NT2/D1 (cell line): ENCODE results near the gene CFAP74.
"Not testable (repeated sequence)": the region's sequence is repeated elsewhere in the genome, so short reads cannot be mapped to it uniquely, and the experiment has no call there.

Experiments
- DNase-seq: peaks from one replicate; pipeline ENCODE4 v3.0.0-alpha.2; 2011; ENCODE audit warnings: low read depth, low spot score
- H3K27me3 ChIP-seq: 2 replicates; pipeline ENCODE4 v1.6.0; 2011; ENCODE audit warnings: mild to moderate bottlenecking; ENCODE audit not compliant: insufficient read length, insufficient read depth
- H3K36me3 ChIP-seq: 2 replicates; pipeline ENCODE4 v1.6.1; 2011; ENCODE audit warnings: mild to moderate bottlenecking, low read length, mixed read lengths; ENCODE audit not compliant: insufficient read depth, insufficient read length
- H3K4me1 ChIP-seq: 2 replicates; pipeline ENCODE4 v1.5.1; 2011; ENCODE audit not compliant: insufficient read depth, insufficient read length
- H3K4me3 ChIP-seq: 2 replicates; pipeline ENCODE4 v1.5.1; 2011; ENCODE audit warnings: low read depth; ENCODE audit not compliant: insufficient read length
- H3K9ac ChIP-seq: 2 replicates; pipeline ENCODE4 v1.6.0; 2011; ENCODE audit warnings: low read depth; ENCODE audit not compliant: insufficient read length
- H3K9me3 ChIP-seq: 2 replicates; pipeline ENCODE4 v1.5.1; 2011; ENCODE audit warnings: mild to moderate bottlenecking, low read length; ENCODE audit not compliant: insufficient read depth
- SUZ12 ChIP-seq: IDR thresholded peaks from 2 replicates; pipeline ENCODE4 v1.6.1; 2011; ENCODE audit not compliant: insufficient read length, insufficient read depth; ENCODE audit errors: extremely low read depth
- YY1 ChIP-seq: IDR thresholded peaks from 2 replicates; pipeline ENCODE4 v1.6.1; 2011; ENCODE audit not compliant: insufficient read length, insufficient read depth
- ZNF274 ChIP-seq: IDR thresholded peaks from 2 replicates; pipeline ENCODE4 v1.6.1; 2011; ENCODE audit warnings: mild to moderate bottlenecking, low read depth, low read length

Gene CFAP74

DNA sequence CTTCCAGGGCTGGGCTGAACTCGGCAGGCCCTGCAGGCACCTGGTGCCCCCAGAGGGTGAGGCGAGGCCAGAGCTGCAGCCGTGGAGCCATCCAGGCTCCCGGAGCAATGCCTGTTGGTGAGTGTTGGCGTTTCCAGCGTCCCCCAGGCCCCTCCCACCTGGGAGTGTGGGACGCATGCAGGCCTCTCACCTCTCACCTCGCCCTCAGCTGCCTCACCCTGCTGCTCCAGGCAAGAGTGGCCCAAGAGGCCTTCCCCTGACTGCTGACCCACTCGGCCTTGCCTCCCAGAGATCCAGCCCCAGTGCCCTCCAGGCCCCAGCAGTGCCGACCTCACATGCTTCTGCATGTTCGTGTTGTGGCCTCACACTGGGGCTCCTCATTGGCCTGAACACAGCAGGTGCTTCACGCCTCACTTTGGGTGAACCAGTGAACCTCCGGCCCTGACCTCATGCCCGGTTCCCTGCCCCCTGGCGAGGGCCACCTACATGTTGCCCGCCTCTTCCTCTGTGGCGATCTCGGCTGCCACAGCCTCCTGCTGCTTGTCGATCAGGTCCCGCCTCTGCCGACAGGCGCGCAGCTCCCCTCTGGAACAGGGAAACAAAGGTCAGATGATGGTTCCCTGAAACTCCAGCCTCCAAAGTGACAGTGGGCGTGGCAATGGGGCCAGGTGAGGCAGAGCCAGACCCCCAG lies 17.0 kb downstream of the CFAP74 start:
- Histone ChIP-seq H3K4me3 (no peak overlapping the region), H3K27me3 (no peaks in the 10 kb centered on the region), H3K36me3 (no peaks in the 10 kb centered on the region), H3K9me3 (no peaks in the 10 kb centered on the region), H3K9ac (peak overlapping the region; percentile 17), H3K4me1 (peaks cover 8% of the 10 kb centered on the region)
- no peak for TF ChIP-seq SUZ12
- TF ChIP-seq ZNF274: no peak
- TF ChIP-seq YY1: no peak
- no peak for DNase-seq

DNA sequence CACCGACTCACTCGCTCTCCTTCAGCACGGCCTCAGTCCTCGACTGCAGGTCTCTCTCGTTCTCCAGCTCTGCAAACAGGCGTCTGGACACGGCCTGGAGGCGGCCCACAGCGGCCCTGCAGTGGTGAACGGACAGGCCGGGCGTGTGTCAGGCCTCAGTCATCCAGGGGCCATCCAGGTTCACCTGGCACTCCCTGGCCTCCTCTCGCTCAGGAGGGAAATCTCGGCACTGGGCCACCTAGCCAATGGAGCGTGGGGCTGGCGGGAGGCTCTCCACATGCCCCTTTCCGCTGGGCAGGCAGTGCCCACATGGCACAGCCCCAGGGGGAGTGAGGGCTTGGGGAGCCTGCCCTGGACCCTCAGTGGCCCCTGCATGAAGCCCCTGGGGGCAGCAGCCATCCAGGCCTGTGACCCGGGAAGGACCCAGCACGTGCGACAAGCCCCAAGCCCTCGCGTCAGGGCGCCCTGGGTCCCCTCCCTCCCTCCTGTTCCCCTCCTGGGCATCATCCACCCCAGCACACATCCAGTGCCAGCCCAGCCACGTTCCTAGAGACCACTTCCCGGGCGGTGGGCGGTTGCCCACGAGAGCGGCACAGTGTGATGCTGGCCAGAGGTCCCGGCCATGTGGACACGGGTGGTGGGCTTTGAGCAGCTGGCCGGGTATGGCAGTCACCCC lies 18.1 kb downstream of the CFAP74 start:
- H3K27me3 ChIP-seq: no peaks in the 10 kb centered on the region
- no peaks in the 10 kb centered on the region for H3K36me3 ChIP-seq
- no peak overlapping the region for H3K9ac ChIP-seq
- no peak overlapping the region for H3K4me3 ChIP-seq
- no peak for TF ChIP-seq YY1
- H3K9me3 ChIP-seq: no peaks in the 10 kb centered on the region
- DNase-seq: no peak
- H3K4me1 ChIP-seq: peaks cover 8% of the 10 kb centered on the region

DNA sequence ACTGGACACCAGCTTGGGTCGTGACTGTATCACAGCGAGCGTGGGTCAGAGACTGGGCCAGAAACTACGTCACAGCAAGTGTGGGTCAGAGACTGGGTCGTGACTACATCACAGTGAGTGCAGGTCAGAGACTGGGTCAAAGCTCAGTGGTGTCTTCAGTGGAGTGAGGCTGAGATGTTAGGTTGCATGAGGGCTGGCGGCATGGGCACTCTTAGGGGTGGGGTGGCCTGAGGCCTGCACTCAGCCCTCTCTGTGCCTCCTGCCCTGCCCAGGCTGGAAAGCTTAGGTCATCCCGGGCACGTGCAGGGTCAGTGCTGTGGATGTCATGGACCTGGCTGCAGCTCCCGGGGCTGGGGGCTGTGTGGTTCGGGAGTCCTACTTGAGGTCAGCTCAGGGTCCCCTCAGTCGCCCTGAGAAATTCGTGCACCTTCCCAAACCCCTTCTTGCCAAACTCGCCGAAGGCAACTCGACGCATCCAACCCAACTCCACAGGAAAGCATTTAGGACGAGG lies 19.0 kb downstream of the CFAP74 start:
- Histone ChIP-seq H3K9ac (no peak overlapping the region), H3K36me3 (no peaks in the 10 kb centered on the region), H3K4me3 (no peak overlapping the region), H3K4me1 (peaks cover 8% of the 10 kb centered on the region), H3K27me3 (no peaks in the 10 kb centered on the region), H3K9me3 (no peaks in the 10 kb centered on the region)
- TF ChIP-seq ZNF274 (no peak), SUZ12 (no peak), YY1 (no peak)
- DNase-seq: no peak

DNA sequence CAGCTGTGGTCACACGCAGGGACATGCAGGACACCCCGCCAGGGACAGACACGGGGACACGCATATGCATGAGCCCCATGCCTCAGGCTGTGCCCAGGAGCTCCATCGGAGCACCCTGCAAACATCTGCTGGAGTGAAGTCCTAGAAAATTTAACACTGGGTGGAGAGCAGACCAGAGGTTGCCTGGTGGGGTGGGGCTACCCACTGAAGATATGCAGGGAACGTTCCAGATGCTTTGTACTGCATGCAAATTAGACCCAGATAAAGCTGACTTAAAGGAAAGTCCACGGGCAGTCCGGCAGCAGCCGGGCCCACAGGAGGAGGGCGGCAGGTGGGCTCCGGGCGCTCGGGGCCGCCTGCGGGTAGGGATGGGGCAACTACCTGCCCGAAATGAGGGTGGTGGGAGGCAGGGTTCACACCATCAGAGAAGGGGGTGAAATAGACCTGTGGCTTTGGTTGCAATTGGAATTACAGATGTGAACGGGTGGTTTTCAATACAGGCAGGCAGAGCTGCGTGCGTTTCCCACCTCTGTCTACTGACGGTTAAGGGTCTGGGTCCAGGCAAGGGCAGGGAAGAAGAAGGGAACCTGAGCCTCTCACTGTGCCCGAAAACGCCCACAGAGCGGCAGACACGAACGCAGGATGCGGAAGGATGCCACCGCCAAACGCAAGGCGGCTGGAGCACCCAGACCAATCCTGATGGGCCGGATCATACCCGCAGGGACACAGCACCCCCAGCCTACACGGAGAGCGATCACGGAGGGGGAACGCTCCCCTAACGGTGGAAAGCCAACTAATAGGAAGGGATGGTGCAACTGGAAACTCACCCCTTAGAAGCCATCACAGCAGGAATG lies 21.0 kb downstream of the CFAP74 start:
- Histone ChIP-seq H3K4me1 (peaks cover 4% of the 10 kb centered on the region), H3K9me3 (no peaks in the 10 kb centered on the region), H3K27me3 (no peaks in the 10 kb centered on the region), H3K9ac (no peak overlapping the region), H3K4me3 (no peak overlapping the region), H3K36me3 (no peaks in the 10 kb centered on the region)
- DNase-seq: no peak
- TF ChIP-seq SUZ12 (no peak), ZNF274 (no peak), YY1 (no peak)

DNA sequence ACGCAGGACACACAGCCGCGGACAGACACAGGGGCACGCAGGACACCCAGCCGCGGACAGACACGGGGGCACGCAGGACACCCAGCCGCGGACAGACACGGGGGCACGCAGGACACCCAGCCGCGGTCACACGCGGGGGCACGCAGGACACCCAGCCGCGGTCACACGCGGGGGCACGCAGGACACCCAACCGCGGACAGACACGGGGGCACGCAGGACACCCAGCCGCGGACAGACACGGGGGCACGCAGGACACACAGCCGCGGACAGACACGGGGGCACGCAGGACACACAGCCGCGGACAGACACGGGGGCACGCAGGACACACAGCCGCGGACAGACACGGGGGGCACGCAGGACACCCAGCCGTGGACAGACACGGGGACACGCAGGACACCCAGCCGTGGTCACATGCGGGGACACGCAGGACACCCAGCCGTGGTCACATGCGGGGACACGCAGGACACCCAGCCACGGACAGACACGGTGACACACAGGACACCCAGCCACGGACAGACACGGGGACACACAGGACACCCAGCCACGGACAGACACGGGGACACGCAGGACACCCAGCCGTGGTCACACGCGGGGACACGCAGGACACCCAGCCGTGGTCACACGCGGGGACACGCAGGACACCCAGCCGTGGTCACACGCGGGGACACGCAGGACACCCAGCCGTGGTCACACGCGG lies 21.8 kb downstream of the CFAP74 start:
- not testable (repeated sequence) for H3K4me3 ChIP-seq, DNase-seq, H3K27me3 ChIP-seq, H3K4me1 ChIP-seq, H3K9ac ChIP-seq, H3K9me3 ChIP-seq, H3K36me3 ChIP-seq

DNA sequence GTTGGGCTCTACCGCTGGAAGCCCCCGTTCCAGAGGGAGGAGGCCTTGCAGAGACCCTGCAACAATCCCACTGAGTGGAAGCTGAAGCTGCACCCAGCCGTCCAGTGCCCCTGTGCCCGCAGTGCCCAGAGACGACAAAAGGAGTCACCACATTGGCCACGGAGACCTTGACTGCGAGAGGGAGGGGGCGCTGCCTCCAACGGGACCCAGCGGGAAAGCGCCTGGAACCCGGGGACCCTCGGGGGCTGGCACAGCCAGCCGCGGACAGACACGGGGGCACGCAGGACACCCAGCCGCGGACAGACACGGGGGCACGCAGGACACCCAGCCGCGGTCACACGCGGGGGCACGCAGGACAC lies 22.5 kb downstream of the CFAP74 start:
- no peaks in the 10 kb centered on the region for H3K9me3 ChIP-seq

DNA sequence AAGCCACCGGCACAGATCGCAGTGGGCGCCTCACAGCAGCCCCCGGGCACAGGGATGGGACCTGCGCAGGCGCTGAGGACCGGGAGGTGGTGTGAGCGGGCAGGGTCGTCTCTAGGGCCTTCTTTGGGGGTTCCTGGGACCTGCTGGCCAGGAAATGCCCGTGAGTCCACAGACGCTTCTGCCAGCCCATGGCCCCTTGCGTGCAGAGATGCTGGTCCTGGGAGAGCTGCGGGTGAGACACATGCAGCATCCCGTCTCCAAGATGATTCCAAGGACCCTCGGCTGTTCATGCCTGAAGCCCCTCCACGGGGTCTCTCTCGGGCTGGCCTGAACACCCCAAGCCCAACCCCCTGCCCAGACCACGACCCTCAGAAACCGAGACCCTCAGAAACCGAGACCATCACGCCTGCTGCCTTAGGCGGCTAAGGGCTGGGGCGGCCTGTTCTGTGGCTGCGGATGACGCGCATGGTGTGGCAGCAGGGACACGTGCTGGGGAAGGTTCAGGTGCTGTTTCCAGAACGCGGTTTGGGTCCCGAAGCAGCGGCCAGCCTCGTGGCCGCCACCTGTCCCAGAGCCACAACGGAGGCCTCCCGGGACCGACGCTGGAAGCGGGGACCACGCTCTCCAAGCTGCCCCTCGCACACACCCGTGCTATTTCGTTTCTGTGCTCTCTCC lies 23.0 kb downstream of the CFAP74 start:
- no peaks in the 10 kb centered on the region for H3K27me3 ChIP-seq
- H3K9me3 ChIP-seq: no peaks in the 10 kb centered on the region
- H3K36me3 ChIP-seq: no peaks in the 10 kb centered on the region
- DNase-seq: no peak
- no peak overlapping the region for H3K9ac ChIP-seq
- TF ChIP-seq SUZ12 (no peak), ZNF274 (no peak)
- H3K4me1 ChIP-seq: no peaks in the 10 kb centered on the region
- no peak overlapping the region for H3K4me3 ChIP-seq

More for the DNA sequence above, 22.5 kb downstream of the CFAP74 start:
- H3K36me3 ChIP-seq: no peaks in the 10 kb centered on the region
- TF ChIP-seq YY1 (no peak), SUZ12 (no peak), ZNF274 (no peak)
- no peak overlapping the region for H3K4me3 ChIP-seq
- no peaks in the 10 kb centered on the region for H3K4me1 ChIP-seq
- H3K9ac ChIP-seq: no peak overlapping the region
- DNase-seq: no peak
- H3K27me3 ChIP-seq: no peaks in the 10 kb centered on the region
